OCI-LY1 (cell line): ENCODE data around the gene TRMT61A.

Experiments used
- H2AFZ ChIP-seq: fragments of 200-600 bp; sonication (generic), shearing (Covaris generic); 2 replicates; pipeline ENCODE4 v1.6.0; 2014; ENCODE audit warnings: antibody characterized with exemption, mild to moderate bottlenecking, low read length
- H3F3A ChIP-seq: fragments of 200-600 bp; sonication (generic), shearing (Covaris generic); 2 replicates; pipeline ENCODE4 v1.6.0; 2014; ENCODE audit warnings: mild to moderate bottlenecking, antibody characterized with exemption, low read length, moderate library complexity; ENCODE audit not compliant: insufficient read depth
- H3K27ac ChIP-seq: fragments of 200-600 bp; sonication (generic); 2 replicates; pipeline ENCODE4 v1.5.1; 2014; ENCODE audit warnings: low read length, mixed run types, mild to moderate bottlenecking, low read depth; ENCODE audit not compliant: poor library complexity, severe bottlenecking
- H3K27me3 ChIP-seq: fragments of 200-600 bp; sonication (generic); 2 replicates; pipeline ENCODE4 v1.6.0; 2014; ENCODE audit warnings: antibody characterized with exemption, mild to moderate bottlenecking, low read length, moderate library complexity; ENCODE audit not compliant: insufficient read depth
- H3K36me3 ChIP-seq: fragments of 200-600 bp; sonication (generic); 2 replicates; pipeline ENCODE4 v1.6.1; 2014; ENCODE audit warnings: mild to moderate bottlenecking, antibody characterized with exemption, low read length, moderate library complexity, mixed read lengths; ENCODE audit not compliant: insufficient read depth
- H3K4me1 ChIP-seq: fragments of 200-600 bp; sonication (generic); 2 replicates; pipeline ENCODE4 v1.5.1; 2014; ENCODE audit warnings: mild to moderate bottlenecking, low read length, moderate library complexity; ENCODE audit not compliant: insufficient read depth, severe bottlenecking
- H3K4me2 ChIP-seq: fragments of 200-600 bp; sonication (generic), shearing (Covaris generic); 2 replicates; pipeline ENCODE4 v1.6.1; 2014; ENCODE audit warnings: low read length
- H3K4me3 ChIP-seq: fragments of 200-600 bp; sonication (generic); 2 replicates; pipeline ENCODE4 v1.5.1; 2014; ENCODE audit warnings: low read length, low read depth, mild to moderate bottlenecking, mixed read lengths; ENCODE audit not compliant: poor library complexity, severe bottlenecking
- H3K79me2 ChIP-seq: fragments of 200-600 bp; shearing (Covaris generic); 2 replicates; pipeline ENCODE4 v1.6.1; 2016; ENCODE audit warnings: mixed run types, low read length, mixed read lengths; ENCODE audit not compliant: insufficient read depth
- H3K9ac ChIP-seq: fragments of 200-600 bp; sonication (generic), shearing (Covaris generic); 2 replicates; pipeline ENCODE4 v1.6.1; 2014; ENCODE audit warnings: mild to moderate bottlenecking, low read length, mixed read lengths
- H3K9me2 ChIP-seq: fragments of 200-600 bp; sonication (generic), shearing (Covaris generic); 2 replicates; pipeline ENCODE4 v1.6.1; 2014; ENCODE audit warnings: low read depth, mild to moderate bottlenecking, low read length, mixed read lengths
- H3K9me3 ChIP-seq: fragments of 200-600 bp; shearing (Covaris generic); 2 replicates; pipeline ENCODE4 v1.6.1; 2014; ENCODE audit warnings: low read length, mixed read lengths
- H4K20me1 ChIP-seq: fragments of 200-600 bp; sonication (generic), shearing (Covaris generic); 2 replicates; pipeline ENCODE4 v1.6.0; 2016; ENCODE audit warnings: mild to moderate bottlenecking, low read length; ENCODE audit not compliant: insufficient read depth
- CTCF ChIP-seq: fragments of 200-600 bp; sonication (generic), shearing (Covaris generic); IDR thresholded peaks from 2 replicates; pipeline ENCODE4 v1.5.1; 2017; ENCODE audit warnings: mild to moderate bottlenecking, antibody characterized with exemption, low read length, moderate library complexity, mixed read lengths
- EZH2 ChIP-seq: fragments of 200-600 bp; sonication (generic), shearing (Covaris generic); IDR thresholded peaks from 2 replicates; pipeline ENCODE4 v1.8.0; 2017; ENCODE audit warnings: borderline replicate concordance, mixed run types, mild to moderate bottlenecking, antibody characterized with exemption, low read length, moderate library complexity, mixed read lengths

The TRMT61A gene

GRCh38 chr14:103489621-103490020 is 39.4 kb upstream of the TRMT61A start:
- Histone ChIP-seq H3K79me2 (no peaks in the 10 kb centered on the region), H3K9me3 (no peaks in the 10 kb centered on the region), H3K27ac (no peak overlapping the region), H4K20me1 (no peaks in the 10 kb centered on the region), H3K9ac (no peak overlapping the region), H3K4me3 (no peak overlapping the region), H3K36me3 (peaks cover 51% of the 10 kb centered on the region; the same call in 1 of the 2 replicates), H3K4me1 (no peaks in the 10 kb centered on the region), H3K4me2 (no peak overlapping the region), H2AFZ (no peak overlapping the region), H3K9me2 (no peaks in the 10 kb centered on the region), H3F3A (no peaks in the 10 kb centered on the region), H3K27me3 (no peaks in the 10 kb centered on the region)
- TF ChIP-seq CTCF, result no peak

- no peaks in the 10 kb centered on the region for H3K9me3 ChIP-seq
- TF ChIP-seq CTCF, result no peak
- TF ChIP-seq EZH2, result no peak
- H3K27ac ChIP-seq, result no peak overlapping the region
- H3K27me3 ChIP-seq, result no peaks in the 10 kb centered on the region
- H3K4me3 ChIP-seq, result no peak overlapping the region
- peaks cover 61% of the 10 kb centered on the region for H3K36me3 ChIP-seq
- H3K9me2 ChIP-seq, result no peaks in the 10 kb centered on the region
- no peaks in the 10 kb centered on the region for H4K20me1 ChIP-seq
- H3F3A ChIP-seq, result no peaks in the 10 kb centered on the region
- no peaks in the 10 kb centered on the region for H3K79me2 ChIP-seq
- no peaks in the 10 kb centered on the region for H3K4me1 ChIP-seq
- no peak overlapping the region for H3K4me2 ChIP-seq
- H3K9ac ChIP-seq, result no peak overlapping the region
- H2AFZ ChIP-seq, result no peak overlapping the region
Observed at GRCh38 chr14:103491691-103492090, 37.3 kb upstream of the TRMT61A start.

- Histone ChIP-seq H3K79me2 (no peaks in the 10 kb centered on the region), H3K27ac (no peak overlapping the region), H3F3A (no peaks in the 10 kb centered on the region), H3K4me1 (no peaks in the 10 kb centered on the region), H3K9ac (no peak overlapping the region), H3K9me2 (no peaks in the 10 kb centered on the region), H3K36me3 (peaks cover 62% of the 10 kb centered on the region), H3K4me3 (no peak overlapping the region), H3K9me3 (no peaks in the 10 kb centered on the region), H3K4me2 (no peak overlapping the region), H2AFZ (no peak overlapping the region), H3K27me3 (no peaks in the 10 kb centered on the region), H4K20me1 (no peaks in the 10 kb centered on the region)
- no peak for TF ChIP-seq EZH2
- no peak for TF ChIP-seq CTCF
Observed at GRCh38 chr14:103492156-103492925, 36.7 kb upstream of the TRMT61A start.
